Activated CD4-positive, CD25-positive, alpha-beta regulatory T cell (primary cell): Measurements from ENCODE around the gene VTN.
"Not testable (repeated sequence)": the region's sequence is repeated elsewhere in the genome, so short reads cannot be mapped to it uniquely, and the experiment has no call there.

Source experiments
- DNase-seq, 4 experiments: peaks; one replicate each; lab custom pipeline; 2025; lab: John Stamatoyannopoulos, UW

VTN gene

DNA sequence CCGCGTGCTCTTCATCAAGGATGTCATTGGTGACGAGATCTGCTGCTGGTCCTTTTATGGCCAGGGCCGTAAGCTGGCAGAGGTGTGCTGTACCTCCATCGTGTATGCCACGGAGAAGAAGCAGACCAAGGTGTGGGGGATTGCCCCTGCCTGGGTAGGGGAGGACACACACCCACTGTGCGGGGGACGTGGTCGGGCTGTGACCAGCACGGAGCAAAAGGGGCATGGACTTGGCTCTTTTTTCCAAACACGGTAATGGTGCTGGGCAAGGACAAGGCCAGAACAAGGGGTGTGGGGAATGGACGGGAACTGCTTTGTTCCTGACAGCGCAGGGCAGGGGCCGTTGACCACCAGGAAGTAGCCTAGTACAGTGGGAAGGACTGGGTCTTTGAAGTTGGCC is 27.8 kb downstream of the VTN start:
- DNase-seq, result no peak

GRCh38 chr17:28341516-28341915 is 28.6 kb downstream of the VTN start:
- no peak for DNase-seq

GRCh38 chr17:28340374-28340773 is 29.7 kb downstream of the VTN start:
- no peak for DNase-seq

- DNase-seq, result no peak
Observed at GRCh38 chr17:28339431-28339830, 30.7 kb downstream of the VTN start.

DNA sequence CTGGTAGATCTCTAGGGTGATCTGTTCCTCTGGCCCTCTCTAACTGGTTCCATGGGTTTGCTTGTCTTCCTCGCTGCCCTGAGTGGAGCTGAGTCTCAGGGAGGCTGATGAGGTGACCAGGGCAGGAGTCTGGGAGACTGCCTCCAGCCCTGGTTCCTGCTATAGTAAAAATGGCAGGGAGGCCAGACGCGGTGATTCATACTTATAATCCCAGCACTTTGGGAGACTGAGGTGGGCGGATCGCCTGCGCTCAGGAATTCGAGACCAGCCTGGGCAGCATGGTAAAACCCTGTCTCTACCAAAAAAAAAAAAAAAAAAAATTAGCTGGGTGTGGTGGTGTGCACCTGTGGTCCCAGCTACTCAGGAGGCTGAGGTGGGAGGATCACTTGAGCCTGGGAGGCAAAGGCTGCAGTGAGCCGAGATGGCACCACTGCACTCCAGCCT is 31.3 kb downstream of the VTN start:
- DNase-seq, result not testable (repeated sequence)

GRCh38 chr17:28338056-28338768 is 31.9 kb downstream of the VTN start:
- DNase-seq, result no peak

DNA sequence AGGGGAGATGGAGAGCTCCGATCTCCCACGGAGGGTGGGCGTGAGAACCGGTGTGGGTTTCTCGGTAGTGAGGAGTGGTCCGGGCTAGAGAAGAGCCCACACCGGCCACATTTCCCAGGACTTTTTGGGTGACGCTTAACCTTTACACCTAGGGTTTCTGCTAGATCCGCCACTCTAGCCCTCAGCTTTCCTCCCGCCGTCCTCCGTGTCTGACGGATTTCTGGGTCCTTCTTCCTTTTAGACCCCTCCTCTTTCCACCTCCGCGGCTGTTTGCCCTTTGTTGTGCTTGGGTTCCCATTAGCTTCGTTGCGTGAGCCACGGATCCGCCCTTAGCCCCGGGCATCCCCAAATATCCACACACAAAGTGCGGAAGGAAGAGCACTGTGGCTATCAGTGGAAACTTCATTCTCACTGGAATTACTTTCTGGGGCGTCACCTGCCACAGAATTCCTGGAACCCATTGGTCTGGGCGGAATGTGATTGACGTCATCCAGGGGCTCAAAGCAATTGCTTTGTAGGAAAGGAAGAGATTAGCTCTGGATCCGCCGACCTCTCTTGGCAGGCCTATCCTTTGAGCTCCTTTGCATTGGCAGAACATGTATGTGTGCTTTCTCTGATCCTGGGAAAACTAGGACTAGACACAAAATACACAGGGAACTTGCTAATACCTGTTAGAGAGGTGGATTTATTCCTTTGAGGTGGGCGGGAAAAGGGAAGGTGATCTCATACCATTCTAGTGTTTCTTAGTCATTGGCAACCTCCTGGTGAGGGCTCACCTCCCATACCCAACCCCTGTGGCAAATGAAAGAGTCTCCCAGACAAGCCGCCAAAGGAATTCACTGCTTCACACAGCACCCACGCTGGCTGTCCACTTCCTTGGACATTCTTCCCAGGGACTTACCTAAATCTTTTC is 33.9 kb downstream of the VTN start:
- no peak for DNase-seq

GRCh38 chr17:28335201-28335958 is 34.7 kb downstream of the VTN start, which contains the start of the genes IFT20 and TNFAIP1:
Gene IFT20, minus strand, starts transcription at chr17:28335472. Its CDS starts 3,487 bp downstream, at chr17:28331985.
Gene TNFAIP1, plus strand, starts transcription at chr17:28335761. Its CDS starts 3,761 bp downstream, at chr17:28339522.
- peak; percentile 88 to 96 (median 93) for DNase-seq

DNA sequence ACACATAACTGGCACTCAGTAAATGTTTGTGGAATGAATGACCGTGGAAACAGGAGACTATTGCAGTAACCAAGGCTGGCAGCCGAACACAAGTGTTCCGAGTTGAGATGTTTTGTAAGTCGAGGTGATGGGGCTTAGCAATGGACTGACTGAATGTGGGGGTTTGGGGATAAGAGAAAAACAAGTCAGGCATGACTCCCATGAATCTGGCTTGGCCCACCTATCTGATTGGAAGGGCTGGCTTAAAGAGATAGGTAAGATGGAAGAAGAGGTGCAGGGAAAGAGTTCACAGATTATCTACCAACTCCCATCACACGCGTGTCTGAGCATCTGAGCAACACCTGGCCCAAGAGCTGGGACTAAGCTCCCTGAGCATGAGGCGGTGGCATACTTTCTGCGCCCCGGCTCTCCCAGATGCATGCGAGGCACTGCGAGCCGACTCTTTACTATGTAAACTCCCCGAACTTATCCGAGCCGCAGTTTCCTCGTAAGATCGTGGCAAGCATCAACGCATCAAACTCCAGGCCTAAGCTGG is 35.4 kb downstream of the VTN start:
- no peak for DNase-seq

- no peak for DNase-seq
Observed at GRCh38 chr17:28334171-28334570, 35.9 kb downstream of the VTN start.

- no peak for DNase-seq
Observed at GRCh38 chr17:28333083-28333746, 36.9 kb downstream of the VTN start.

- DNase-seq, result no peak
Observed at GRCh38 chr17:28331891-28332420, 38.2 kb downstream of the VTN start.

- no peak for DNase-seq
Observed at GRCh38 chr17:28330671-28331070, 39.4 kb downstream of the VTN start.

DNA sequence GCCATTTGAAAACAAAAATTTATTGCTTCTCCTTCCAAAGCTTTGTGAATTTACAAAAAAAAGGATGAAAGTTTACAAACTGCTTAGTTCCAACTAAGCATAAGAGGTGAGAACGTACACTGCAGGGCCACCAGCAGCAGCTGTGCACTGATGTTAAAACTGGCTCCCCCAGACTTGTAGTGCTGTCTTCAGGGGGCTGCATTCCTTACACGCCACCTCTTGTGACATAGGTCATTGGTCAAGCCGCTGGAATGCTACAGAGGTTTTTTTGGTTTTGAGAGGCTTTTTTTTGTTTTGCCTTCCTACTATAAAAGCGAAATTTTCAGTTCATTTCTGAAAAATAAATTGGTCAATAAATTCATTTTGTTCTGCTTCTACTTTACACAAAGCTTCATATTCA is 41.8 kb downstream of the VTN start:
- no peak for DNase-seq

DNA sequence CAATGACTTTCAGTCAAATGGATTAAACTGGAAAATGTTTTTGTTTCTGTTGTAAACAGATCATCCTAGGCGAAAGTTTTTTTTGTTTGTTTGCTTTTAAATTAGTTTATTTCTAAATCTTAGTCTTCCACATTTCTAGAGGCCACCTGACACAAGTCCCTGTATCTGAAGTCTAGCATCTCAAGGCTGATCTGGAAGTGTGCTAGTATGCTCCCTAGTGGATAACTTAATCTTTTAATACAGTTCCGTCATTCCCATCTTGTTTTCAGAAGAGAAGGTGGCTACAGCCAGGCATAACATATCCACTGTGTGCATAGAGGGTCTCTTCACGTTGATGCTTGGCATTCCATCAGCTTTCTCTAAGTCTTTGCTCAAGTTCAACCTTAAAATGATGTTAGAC is 42.4 kb downstream of the VTN start:
- DNase-seq, result no peak

- no peak for DNase-seq
Observed at GRCh38 chr17:28327031-28327607, 43.0 kb downstream of the VTN start.

DNA sequence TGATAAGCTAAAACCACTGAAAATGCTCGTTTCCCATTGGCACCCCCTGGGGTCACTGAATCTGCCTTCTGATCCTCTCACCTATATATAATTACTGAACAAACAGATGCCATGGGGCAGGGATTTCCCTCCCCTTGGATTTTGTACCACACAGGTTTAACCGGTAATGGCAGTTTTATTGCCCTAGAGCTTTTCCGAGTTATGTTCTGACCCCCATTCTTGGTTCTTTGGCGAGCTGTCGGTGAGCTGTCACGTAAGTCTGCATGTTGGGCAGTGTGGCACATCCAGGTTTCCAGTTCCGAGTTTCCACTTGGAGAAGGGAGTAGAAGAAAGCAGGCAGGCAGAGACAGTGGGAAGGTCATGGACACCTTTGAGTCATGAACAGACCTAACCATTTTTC is 44.0 kb downstream of the VTN start:
- no peak for DNase-seq

DNA sequence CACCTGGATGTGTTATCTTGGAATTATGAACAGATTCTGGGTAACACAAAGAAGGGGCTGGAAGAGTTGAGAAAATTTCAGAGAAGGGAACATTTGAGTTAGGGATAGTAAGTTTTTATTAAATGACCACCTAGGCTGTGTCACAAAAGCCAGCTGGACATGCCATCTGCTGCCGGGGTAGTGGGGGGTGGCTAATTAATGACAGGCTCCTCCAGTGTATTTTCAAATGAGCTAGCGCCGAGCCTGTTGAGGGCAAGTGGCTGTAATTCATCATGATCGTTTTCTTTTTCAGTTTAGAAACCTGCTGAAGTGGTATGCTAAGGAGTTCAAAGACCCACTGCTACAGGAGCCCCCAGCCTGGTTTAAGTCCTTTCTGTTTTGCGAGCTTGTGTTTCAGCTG is 44.9 kb downstream of the VTN start:
- DNase-seq, result no peak

DNA sequence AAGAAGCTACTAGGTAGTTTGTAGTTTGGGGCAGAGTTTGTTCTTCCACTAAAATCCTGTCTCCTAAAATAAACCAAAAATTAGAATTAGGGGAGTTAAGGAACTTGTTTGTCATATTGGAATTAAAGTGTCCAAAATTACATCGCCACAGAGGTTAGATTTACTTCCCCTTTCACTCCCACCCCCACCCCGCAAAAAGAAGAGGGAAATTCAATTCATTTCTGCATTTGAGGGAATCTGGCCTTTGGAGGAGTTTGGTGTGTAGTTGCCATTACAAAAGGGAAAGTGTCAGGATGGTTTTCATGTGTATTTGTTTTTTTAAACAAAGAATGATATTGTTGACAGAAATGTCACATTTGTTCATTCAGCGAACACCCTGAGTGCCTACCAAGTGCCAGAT is 45.3 kb downstream of the VTN start:
- DNase-seq, result no peak

- no peak for DNase-seq
Observed at GRCh38 chr17:28324267-28324745, 45.8 kb downstream of the VTN start.
